GM21825 (cell line): Measurements from ENCODE around the gene LAMB4.
A peak's percentile ranks its signal among the peaks of the same experiment; 100 is the strongest.

Source experiments
- ATAC-seq: cut with Tn5 transposase; IDR thresholded peaks from one replicate; pipeline ENCODE4 v1.9.1; 2021; ENCODE audit warnings: mild to moderate bottlenecking, moderate library complexity; ENCODE audit not compliant: unreplicated experiment

Gene LAMB4

DNA sequence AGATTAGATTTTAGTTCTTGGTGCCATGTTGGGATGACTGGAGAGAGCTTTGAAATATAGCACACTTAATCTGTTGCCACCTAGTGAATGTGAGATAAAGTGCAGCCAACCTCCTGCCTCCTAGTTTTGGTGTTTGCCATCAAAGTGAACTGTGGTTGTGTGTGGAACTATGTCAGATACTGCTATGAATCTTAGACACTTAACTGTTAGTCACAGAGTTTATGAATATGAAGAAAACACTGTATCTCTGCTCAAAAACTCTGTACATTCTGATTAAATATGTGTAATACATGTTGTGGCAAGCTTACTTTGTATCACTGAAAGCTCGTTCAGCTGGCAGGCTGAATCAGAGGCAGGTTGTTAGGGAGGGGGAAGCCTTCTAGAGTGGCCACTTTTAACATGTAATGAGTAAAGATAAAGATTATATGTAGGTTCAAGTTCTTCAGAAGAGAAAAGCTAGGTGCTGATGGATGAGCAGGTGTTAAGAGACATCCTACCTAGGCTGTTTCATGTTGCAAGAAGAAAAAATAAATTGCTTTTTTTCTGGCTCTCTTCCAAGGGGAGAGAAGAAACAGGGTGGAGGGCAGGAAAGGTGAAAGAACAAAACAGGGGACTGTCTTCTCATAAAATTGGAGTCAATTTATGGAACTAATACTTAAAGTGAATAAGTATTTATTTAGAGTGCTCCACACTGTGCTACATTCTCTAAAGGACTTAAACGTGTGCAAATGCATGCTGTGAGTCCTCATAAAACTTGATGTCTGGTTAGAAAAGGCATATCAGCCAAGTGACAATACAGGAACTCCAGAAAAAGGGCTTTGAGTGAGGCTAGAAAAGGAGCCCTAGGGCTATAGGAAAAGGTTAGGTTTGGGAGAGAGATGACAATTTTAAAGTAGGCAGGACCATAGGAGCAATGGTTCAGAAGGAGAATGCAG is 113.1 kb downstream of the LAMB4 start:
- no peak for ATAC-seq

DNA sequence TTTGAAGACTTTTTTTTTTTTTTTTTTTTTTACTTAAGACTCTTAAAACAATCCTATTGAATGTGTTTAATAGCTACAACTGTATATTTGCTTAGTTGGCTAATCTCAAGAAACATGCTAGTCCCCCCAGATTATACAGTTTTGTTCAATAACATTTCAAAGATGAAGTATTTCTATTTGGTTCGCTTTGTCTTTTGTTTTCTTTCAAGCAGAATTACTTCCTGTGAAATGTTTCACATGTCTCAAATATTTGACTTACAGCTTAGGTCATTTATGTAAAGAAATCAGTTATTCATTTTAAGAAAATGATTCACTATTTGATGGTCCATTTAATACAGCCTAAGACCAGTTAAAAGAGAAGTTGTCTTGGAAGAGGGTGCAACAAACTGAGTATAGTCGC is 114.4 kb downstream of the LAMB4 start:
- ATAC-seq: no peak

GRCh38 chr7:108014747-108015682 is 115.1 kb downstream of the LAMB4 start:
- no peak for ATAC-seq

DNA sequence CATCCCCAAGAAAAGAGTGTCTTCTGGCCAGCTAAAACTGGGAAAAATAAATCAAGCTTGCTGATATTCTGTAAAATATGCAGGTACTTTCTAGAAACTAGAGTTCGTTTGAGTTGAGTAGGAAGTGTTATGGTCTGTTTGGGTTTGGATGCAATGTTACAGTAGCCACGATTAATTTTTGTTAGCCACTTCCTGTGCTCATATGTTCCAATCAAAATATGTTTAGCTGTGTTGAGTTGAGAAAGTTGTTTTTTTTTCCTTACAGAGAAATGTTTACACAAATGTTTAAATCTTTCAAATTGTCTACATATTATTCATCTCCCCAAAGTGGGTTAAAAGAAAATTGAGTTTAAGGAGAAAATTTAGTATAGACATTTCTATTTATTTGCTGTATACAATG is 115.9 kb downstream of the LAMB4 start:
- ATAC-seq: no peak

- ATAC-seq: no peak
Observed at GRCh38 chr7:108012499-108013430, 117.4 kb downstream of the LAMB4 start.

- no peak for ATAC-seq
Observed at GRCh38 chr7:108010377-108010776, 119.8 kb downstream of the LAMB4 start.

- no peak for ATAC-seq
Observed at GRCh38 chr7:108009873-108010272, 120.3 kb downstream of the LAMB4 start.

- no peak for ATAC-seq
Observed at GRCh38 chr7:108008827-108009226, 121.3 kb downstream of the LAMB4 start.

DNA sequence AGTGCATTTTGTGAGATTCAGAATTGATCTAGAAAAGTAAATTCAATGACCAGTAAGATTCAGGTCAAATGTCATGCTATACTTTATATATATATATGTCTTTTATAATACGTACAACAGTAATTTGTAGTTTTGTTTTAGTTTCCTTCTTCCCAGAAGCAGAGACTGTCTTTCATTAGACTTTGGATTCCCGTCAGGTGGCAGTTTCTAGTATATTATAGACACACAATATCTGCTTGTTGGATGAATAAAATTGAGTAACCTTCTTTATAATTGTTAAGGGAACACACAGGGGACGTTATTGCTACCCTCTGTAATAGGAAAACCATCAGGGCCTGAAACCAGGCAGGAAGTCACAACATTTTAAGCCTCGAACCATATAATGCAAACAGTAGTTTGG is 121.9 kb downstream of the LAMB4 start:
- no peak for ATAC-seq

GRCh38 chr7:108007762-108008161 is 122.4 kb downstream of the LAMB4 start:
- ATAC-seq: no peak

DNA sequence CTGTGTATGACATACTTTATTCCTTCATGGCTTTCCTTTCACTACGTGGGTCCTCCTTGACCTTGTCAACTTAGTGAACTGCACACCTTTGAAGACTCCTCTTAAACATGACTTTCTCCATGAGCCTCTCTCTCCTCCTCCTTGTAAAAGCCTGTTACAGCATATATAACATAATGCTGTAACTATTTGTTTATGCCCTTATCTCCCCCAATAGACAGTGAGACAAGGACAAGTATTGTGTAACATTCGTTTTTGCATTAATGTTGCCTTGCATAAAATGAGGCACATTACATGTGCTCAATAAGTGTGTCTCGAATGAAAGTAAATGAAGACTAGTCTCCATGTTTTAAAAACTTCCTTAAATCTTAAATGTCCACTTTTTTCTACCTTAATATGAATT is 122.9 kb downstream of the LAMB4 start:
- ATAC-seq: no peak

DNA sequence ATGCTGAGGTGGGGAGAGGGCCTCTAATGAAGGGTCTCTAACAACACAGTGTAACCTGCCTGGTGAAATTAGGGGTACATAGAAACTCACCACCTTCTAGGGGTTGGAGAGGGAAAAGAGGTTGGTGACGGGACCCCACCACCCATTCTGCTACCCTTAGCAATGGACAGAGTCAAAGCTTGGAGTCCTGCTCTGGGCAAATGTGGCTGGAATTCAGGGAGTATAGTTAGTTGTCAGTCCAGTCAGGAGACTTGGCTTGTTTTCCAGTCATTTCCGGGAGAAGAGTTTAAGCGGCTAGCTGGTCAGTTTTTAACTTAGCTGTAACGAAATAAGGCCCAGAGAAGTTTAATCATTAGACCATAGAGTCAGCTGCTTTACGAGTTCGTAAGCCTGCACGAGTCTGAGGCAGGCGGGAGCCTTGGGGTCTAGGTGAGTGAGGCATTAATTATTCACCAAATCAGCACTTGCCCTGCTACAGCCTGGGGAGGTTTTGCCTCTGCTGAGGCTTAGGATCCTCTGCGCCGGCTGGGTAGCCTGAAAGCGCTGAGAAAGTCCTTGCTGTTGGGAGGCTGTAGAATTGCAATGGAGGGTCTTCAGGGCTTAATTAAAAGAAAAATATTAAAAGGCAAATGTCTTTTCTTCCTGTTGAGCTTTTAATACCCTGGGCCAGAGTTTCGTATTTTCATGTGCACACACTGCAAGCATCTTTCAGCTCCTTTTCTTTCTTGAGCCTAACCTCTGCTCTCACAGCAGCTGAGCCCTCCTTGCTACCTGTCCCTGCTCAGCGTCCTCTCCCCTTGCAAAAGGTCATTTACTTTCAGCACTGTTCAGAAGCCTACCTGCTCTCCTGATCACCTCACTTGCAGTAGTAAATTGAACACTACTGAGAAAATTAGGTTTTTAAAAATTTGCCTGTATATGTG is 125.7 kb downstream of the LAMB4 start:
- peak; percentile 75 for ATAC-seq

DNA sequence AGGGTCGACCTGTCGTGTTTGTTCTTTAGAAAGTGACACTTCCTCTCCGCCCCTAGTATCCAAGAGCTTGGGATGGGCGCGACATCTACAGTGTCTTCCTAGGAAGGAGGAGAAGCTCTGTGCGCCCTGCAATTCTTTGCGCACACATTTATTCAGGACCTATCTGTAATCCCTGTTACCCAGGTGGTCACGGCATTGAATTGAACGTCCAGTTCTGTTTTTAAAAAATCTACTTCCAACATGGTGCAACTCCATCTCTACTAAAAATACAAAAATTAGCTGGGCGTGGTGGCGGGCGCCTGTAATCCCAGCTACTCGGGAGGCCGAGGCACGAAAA is 126.6 kb downstream of the LAMB4 start:
- no peak for ATAC-seq

DNA sequence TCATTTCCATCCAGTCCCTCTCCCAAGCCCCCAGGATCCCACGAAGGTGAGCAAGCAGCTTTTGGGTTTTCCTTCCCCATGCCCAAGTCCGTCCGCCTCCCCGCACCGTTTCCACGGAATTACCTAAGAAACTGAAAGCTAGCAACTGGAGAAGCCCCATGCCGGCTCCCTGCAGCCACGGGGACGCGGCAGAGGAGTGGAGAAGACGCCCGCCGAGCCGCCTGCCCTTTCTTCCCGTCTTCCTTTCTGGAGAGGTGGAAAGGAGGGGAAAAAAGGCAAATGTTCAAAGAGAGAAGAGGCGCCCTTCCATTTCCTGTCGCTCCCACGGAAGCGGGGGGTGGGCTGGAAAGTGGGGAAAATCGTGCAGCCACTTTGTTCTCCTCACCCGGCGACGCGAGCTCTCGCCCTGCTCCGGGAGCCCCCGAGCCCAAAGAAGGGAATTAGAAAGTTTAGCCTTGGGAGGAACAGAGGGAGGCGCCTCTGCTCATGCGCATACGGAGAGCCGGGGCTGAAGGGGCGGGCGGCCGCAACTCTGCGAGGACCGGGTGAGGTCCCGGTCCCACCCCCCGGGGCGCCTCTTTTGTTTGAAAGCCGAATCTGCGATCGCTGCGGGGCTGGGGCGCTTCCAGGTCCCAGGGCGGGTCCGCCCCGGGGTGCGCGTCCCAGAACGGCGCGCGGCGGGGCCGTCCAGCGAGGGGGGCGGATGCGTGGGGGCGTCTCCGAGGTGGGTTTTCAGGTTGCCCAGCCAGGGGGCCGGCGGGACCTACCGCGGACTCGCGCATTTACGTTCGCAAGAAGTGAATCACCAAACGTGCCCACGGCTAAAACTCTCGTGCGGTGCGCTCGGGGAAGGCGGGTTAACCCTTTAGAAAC is 127.2 kb downstream of the LAMB4 start, which contains the start of gene LAMB1:
LAMB1 (minus strand) TSS at position 436 of the 873 bp plus-strand sequence; CDS start at position 160, 276 bp downstream.
- no peak for ATAC-seq

GRCh38 chr7:108001764-108002725 is 128.1 kb downstream of the LAMB4 start:
- no peak for ATAC-seq

GRCh38 chr7:108000875-108001763 is 129.0 kb downstream of the LAMB4 start:
- ATAC-seq: no peak
